Lung (tissue), 11 donors: ENCODE data around the gene GAGE12E. TPM values are rescaled to one million over a fixed set of nuclear protein-coding genes. Genes with fewer than 3 reads are reported as not detected.
"Not testable (repeated sequence)": the region's sequence is repeated elsewhere in the genome, so short reads cannot be mapped to it uniquely, and the experiment has no call there.

Experiments used
- ATAC-seq: fragments of 200-7000 bp; cut with Tn5 transposase; one replicate; pipeline ENCODE4 v1.9.1; 2020; ENCODE audit warnings: moderate number of reproducible peaks; ENCODE audit not compliant: insufficient read depth, low FRiP score
- DNase-seq, 3 donors: peaks; one replicate each; pipeline ENCODE4 v3.0.0-alpha.2; 2013 to 2017
- H3K27ac ChIP-seq, 2 donors: one replicate each; pipeline ENCODE4 v1.5.1; 2013; ENCODE audit warnings: mild to moderate bottlenecking in 2 of 2, moderate library complexity in 2 of 2, control low read depth in 1 of 2, inconsistent platforms in 1 of 2, low read depth in 1 of 2, low read length in 1 of 2
- H3K27me3 ChIP-seq, 3 donors: one replicate each; pipeline ENCODE4 v1.5.1; 2013; ENCODE audit warnings: low read length in 2 of 3; ENCODE audit not compliant: control insufficient read depth in 3 of 3, insufficient read depth in 3 of 3
- H3K36me3 ChIP-seq, 4 donors: one replicate each; pipeline ENCODE4 v1.5.1; 2013; ENCODE audit warnings: low read length in 4 of 4, mild to moderate bottlenecking in 1 of 4, moderate library complexity in 1 of 4; ENCODE audit not compliant: control insufficient read depth in 4 of 4, insufficient read depth in 4 of 4
- H3K4me1 ChIP-seq, 5 donors: one replicate each; pipeline ENCODE4 v1.5.1; 2013; ENCODE audit warnings: low read length in 5 of 5, mild to moderate bottlenecking in 2 of 5, moderate library complexity in 1 of 5; ENCODE audit not compliant: control insufficient read depth in 5 of 5, insufficient read depth in 5 of 5
- H3K4me3 ChIP-seq: one replicate; pipeline ENCODE4 v1.5.1; 2013; ENCODE audit warnings: mild to moderate bottlenecking, control low read depth, moderate library complexity
- H3K9ac ChIP-seq, 2 donors: one replicate each; pipeline ENCODE4 v1.5.1; 2013; ENCODE audit warnings: low read length in 2 of 2, control low read depth in 1 of 2; ENCODE audit not compliant: insufficient read depth in 1 of 2
- H3K9me3 ChIP-seq, 4 donors: one replicate each; pipeline ENCODE4 v1.5.1; 2013; ENCODE audit warnings: low read length in 3 of 4, mild to moderate bottlenecking in 1 of 4, moderate library complexity in 1 of 4; ENCODE audit not compliant: control insufficient read depth in 4 of 4, insufficient read depth in 3 of 4
- WGBS, 2 donors: extraction: QIAGEN DNeasy Blood & Tissue Kit; methylation state at CpG; one replicate each; pipeline ENCODE4 v1.1.7; 2013; 5-methylcytosine and 5-hydroxymethylcytosine counted together
- polyA plus RNA-seq, 2 donors: library from polyadenylated mRNA; stranded (reverse); fragments of 200-250 nt; gene quantifications; one replicate each; pipeline ENCODE4 v1.2.1, GENCODE V29; 2013
- small RNA-seq: library from RNA; depleted of rRNA; stranded (forward); fragments of <200 nt; gene quantifications from one replicate; pipeline ENCODE3, GENCODE V24; 2014; ENCODE audit warnings: low replicate concordance
- total RNA-seq, 2 donors: library from RNA; depleted of rRNA in 1 of 2; stranded (reverse); fragments of >200 nt in 1 of 2; gene quantifications; one replicate each; pipeline ENCODE4 v1.2.1, GENCODE V29; 2014 to 2021
- donor health status: Bipolar disorder and iron deficiency.
- donor health status: healthy.
- donor health status: DM: yes; HTN: yes; CAD: no.

Gene GAGE12E
- total and polyA plus RNA-seq, 4 donors: not detected

GRCh38 chrX:49589196-49589595 is 38.1 kb downstream of the GAGE12E start, which contains the start of gene GAGE2A:
Gene GAGE2A, plus strand, starts transcription at chrX:49589496. Its CDS starts 1,155 bp downstream, at chrX:49590651.
- WGBS, 2 donors: no CpG with 5 or more reads among the region's 16 CpGs
- not testable (repeated sequence) for H3K4me3 ChIP-seq

GRCh38 chrX:49589769-49590478 is 38.8 kb downstream of the GAGE12E start:
- not testable (repeated sequence) for H3K9ac ChIP-seq, ATAC-seq, DNase-seq, H3K27ac ChIP-seq, H3K9me3 ChIP-seq, H3K4me1 ChIP-seq, H3K4me3 ChIP-seq, H3K27me3 ChIP-seq, H3K36me3 ChIP-seq
- 90 to 94% methylated on average over 24 to 25 of the region's 37 CpGs for WGBS, 2 donors

More at GRCh38 chrX:49589196-49589595, 38.1 kb downstream of the GAGE12E start, which contains the start of gene GAGE2A:
- H3K9me3 ChIP-seq, ATAC-seq, H3K4me1 ChIP-seq, H3K36me3 ChIP-seq, H3K27ac ChIP-seq, DNase-seq, H3K27me3 ChIP-seq, H3K9ac ChIP-seq: not testable (repeated sequence)

GRCh38 chrX:49590488-49590887 is 39.4 kb downstream of the GAGE12E start:
- not testable (repeated sequence) for H3K27ac ChIP-seq, H3K9ac ChIP-seq, ATAC-seq, H3K4me1 ChIP-seq, H3K9me3 ChIP-seq, H3K27me3 ChIP-seq, H3K4me3 ChIP-seq, H3K36me3 ChIP-seq, DNase-seq
- WGBS, 2 donors: 92 to 95% methylated on average over 10 to 13 of the region's 17 CpGs

GRCh38 chrX:49598720-49599119 is 47.6 kb downstream of the GAGE12E start, which contains the start of gene GAGE1:
Gene GAGE1, plus strand, starts transcription at chrX:49599020. Its CDS starts 1,155 bp downstream, at chrX:49600175.
- H3K9ac ChIP-seq, H3K4me3 ChIP-seq, ATAC-seq, DNase-seq, H3K27me3 ChIP-seq, H3K9me3 ChIP-seq, H3K4me1 ChIP-seq, H3K27ac ChIP-seq, H3K36me3 ChIP-seq: not testable (repeated sequence)
- no CpG with 5 or more reads among the region's 16 CpGs for WGBS, 2 donors

Small RNA genes within 50 kb of the gene (small RNA-seq; reads per million reads assigned to genes)
- not detected for gene GAGE12B

Other genes starting within 250 kb of the GAGE12E start
- not detected for gene GAGE10, start 247.6 kb upstream of the GAGE12E start, total RNA-seq
- not detected for gene GAGE10, start 247.6 kb upstream of the GAGE12E start, polyA plus RNA-seq
- gene GAGE12J, start 229.3 kb upstream of the GAGE12E start, total RNA-seq: not detected
- gene GAGE12J, start 229.3 kb upstream of the GAGE12E start, polyA plus RNA-seq: not detected
- gene GAGE13, start 219.7 kb upstream of the GAGE12E start, total RNA-seq: not detected
- gene GAGE13, start 219.7 kb upstream of the GAGE12E start, polyA plus RNA-seq: not detected
- not detected for gene GAGE12C, start 19.1 kb upstream of the GAGE12E start, total RNA-seq
- not detected for gene GAGE12C, start 19.1 kb upstream of the GAGE12E start, polyA plus RNA-seq
- not detected for gene GAGE12D, start 9.6 kb upstream of the GAGE12E start, total RNA-seq
- gene GAGE12D, start 9.6 kb upstream of the GAGE12E start, polyA plus RNA-seq: not detected
- gene GAGE12F, start 9.6 kb downstream of the GAGE12E start, total RNA-seq: not detected
- not detected for gene GAGE12F, start 9.6 kb downstream of the GAGE12E start, polyA plus RNA-seq
- gene GAGE12G, start 19.1 kb downstream of the GAGE12E start, total RNA-seq: not detected
- not detected for gene GAGE12G, start 19.1 kb downstream of the GAGE12E start, polyA plus RNA-seq
- not detected for gene GAGE12H, start 28.7 kb downstream of the GAGE12E start, total RNA-seq
- not detected for gene GAGE12H, start 28.7 kb downstream of the GAGE12E start, polyA plus RNA-seq
- gene GAGE2A, start 38.2 kb downstream of the GAGE12E start, total RNA-seq: under 1 TPM in 1 of 2 donors, not detected in 1; 0.52 TPM
- not detected for gene GAGE2A, start 38.2 kb downstream of the GAGE12E start, polyA plus RNA-seq
- gene GAGE1, start 47.7 kb downstream of the GAGE12E start, total RNA-seq: under 1 TPM in 1 of 2 donors, not detected in 1; 0.49 TPM
- not detected for gene GAGE1, start 47.7 kb downstream of the GAGE12E start, polyA plus RNA-seq
- gene PAGE1, start 144.7 kb downstream of the GAGE12E start, total RNA-seq: not detected
- not detected for gene PAGE1, start 144.7 kb downstream of the GAGE12E start, polyA plus RNA-seq